ENCODE results near the gene FOCAD.

DNA sequence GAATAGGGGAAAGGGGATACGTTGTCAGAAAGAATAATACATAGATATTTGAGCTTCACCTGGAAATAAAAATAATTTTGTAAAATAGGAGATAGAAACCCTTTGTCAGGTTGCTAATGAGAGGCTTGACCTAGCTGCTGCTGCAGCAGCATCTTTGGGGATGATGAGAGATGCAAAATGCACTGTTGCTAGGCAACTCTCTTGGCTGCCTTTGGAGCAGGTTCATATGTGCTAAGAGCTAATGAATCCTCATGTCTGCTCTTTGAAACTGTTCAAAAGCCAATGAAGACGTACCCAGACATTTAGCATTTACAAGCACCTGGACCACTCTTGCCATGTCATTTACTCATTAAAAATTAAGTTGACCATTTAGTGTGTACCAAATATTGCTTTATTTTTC is 121.7 kb downstream of the FOCAD start:
- TF ChIP-seq, protein P1, sequence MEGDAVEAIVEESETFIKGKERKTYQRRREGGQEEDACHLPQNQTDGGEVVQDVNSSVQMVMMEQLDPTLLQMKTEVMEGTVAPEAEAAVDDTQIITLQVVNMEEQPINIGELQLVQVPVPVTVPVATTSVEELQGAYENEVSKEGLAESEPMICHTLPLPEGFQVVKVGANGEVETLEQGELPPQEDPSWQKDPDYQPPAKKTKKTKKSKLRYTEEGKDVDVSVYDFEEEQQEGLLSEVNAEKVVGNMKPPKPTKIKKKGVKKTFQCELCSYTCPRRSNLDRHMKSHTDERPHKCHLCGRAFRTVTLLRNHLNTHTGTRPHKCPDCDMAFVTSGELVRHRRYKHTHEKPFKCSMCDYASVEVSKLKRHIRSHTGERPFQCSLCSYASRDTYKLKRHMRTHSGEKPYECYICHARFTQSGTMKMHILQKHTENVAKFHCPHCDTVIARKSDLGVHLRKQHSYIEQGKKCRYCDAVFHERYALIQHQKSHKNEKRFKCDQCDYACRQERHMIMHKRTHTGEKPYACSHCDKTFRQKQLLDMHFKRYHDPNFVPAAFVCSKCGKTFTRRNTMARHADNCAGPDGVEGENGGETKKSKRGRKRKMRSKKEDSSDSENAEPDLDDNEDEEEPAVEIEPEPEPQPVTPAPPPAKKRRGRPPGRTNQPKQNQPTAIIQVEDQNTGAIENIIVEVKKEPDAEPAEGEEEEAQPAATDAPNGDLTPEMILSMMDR (IDR thresholded peaks at IDR 0.05 in 2 of 3, conservative IDR thresholded peaks at IDR 0.05 in 1 of 3; ENCODE audit: control insufficient read depth in 2 of 3, extremely low read depth in 1 of 3, insufficient read depth in 1 of 3, low read depth in 3 of 3, low read length in 3 of 3): no peak
- TF ChIP-seq NFIC (IDR thresholded peaks at IDR 0.05; ENCODE audit: low read depth, low read length): no peak
